HG02852 (cell line): ENCODE results near the gene MGST3.
"Not testable (repeated sequence)": the region's sequence is repeated elsewhere in the genome, so short reads cannot be mapped to it uniquely, and the experiment has no call there.

ENCODE experiments used
- ATAC-seq: cut with Tn5 transposase; IDR thresholded peaks from one replicate; pipeline ENCODE4 v1.9.1; 2021; ENCODE audit warnings: mild to moderate bottlenecking, moderate library complexity; ENCODE audit not compliant: unreplicated experiment

MGST3 gene

DNA sequence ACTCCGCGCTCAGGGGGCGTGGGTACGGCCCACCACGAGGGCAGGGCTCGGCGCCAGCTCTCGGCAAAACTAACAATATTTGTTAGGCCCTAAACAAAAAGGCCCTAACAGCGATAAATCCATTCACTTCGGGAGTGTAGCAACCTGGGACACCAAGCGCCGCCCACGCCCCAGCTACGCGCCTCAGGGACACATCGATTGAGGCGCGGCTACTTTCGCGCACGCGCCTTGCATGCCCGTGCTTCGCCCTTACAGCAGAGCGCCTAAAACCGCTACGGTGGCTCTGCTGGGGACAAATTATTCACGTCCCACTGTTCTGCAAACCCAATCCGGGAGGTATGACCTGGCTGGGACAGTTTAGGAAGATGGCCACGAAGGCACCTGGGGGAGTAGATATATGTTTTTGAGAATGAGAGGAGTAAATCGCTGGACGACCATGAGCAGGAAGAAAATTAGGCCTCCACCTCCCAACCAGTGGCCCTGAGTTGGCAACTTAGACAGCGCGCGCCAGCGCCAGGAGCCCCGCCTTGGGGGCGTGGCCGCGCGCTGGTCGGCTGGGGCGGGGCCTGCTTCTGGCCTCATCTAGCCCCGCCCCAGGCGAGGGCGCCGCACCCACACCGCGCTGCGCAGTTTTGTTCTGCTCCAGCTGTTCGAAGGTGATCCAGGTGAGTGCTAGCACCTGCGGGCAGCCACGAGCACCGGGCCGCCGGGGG is at the start of gene MGST3:
Gene MGST3 (plus strand): TSS at position 606 of the 713 bp plus-strand sequence. CDS start 18,614 bp downstream, outside the sequence.
- ATAC-seq = peak; percentile 82

DNA sequence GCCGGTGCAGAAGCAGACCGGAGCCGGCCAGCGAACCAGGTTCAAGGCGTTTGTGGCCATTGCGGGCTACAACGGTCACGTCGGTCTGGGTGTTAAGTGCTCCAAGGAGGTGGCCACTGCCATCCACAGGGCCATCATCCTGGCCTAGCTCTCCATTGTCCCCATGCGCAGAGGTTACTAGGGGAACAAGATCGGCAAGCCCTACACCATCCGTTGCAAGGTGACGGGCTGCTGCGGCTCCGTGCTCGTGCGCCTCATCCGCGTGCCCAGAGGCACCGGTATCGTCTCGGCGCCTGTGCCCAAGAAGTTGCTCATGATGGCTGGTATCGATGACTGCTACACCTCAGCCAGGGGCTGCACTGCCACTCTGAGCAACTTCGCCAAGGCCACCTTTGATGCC is 49.1 kb upstream of the MGST3 start:
- ATAC-seq = no peak

DNA sequence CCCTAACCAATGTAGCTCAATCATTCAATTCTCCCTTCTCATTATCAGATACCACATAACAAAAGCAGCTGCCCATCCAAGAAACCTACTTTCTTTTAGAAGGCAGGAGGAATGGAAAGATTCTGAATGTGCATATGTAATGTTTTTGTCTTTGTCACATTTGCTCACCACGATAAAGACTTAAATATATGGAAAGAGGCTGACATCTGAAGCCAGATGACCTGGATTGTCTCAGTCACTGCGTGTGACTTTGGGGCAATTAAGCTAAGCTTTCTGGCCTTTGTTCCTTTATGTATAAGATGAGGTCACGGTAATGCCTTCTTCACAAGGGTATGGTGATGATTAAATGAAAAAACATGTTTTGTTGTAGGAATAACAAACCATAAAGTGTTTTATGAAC is 44.6 kb upstream of the MGST3 start:
- no peak for ATAC-seq

DNA sequence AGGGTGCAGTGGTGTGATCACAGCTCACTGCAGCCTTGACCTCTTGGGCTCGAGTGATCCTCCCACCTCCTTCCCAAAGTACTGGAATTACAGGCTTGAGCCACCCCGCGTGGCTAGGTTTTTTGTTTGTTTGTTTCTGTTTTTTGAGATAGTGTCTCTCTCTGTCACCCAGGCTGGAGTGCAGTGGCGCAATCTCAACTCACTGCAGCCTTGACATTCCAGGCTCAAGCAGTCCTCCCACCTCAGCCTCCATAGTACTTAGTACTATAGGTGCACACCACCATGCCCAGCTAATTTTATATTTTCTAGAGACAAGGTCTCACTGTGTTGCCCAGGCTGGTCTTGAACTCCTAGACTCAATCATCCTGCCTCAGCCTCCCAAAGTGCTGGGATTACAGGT is 39.6 kb upstream of the MGST3 start:
- ATAC-seq = not testable (repeated sequence)

DNA sequence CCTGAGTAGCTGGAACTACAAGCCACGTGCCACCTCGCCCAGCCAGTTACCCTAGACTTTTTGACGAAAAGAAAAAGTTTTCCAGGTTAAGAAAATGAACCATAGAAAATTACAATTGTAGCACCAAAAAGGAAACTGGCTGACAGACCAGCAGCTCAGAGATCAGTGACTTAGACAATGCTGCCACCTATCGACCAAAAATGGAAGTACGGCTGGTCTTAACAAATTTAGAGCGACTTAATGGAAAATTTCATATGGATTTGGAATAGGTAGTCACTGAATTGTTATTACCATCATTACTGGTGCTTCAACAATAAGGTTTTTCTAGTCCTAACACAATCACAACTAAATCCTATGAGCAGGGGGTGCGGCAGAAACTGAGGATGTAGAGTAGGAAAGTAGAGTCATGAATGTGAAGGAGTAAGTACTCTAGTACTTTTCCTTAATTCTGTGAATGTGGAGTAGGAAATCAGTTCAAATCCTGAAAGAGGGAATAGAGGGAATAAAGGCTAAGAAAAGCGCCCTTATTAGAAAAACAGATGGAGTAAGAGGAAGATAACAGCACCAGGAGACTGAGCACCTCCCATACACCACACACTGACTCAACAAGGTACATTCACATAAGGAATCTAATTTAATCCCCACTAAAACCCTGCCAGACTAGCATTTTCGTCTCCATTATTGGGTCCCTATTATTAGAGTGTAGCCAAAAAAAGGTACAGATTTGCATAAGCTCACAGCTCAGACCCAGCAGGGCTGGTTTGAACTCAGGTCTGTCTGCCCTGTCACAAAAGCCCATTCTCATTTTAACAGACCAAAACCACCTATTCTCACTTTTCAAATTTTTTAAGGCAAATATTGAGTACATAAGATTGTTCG is 37.9 kb upstream of the MGST3 start:
- ATAC-seq = no peak

DNA sequence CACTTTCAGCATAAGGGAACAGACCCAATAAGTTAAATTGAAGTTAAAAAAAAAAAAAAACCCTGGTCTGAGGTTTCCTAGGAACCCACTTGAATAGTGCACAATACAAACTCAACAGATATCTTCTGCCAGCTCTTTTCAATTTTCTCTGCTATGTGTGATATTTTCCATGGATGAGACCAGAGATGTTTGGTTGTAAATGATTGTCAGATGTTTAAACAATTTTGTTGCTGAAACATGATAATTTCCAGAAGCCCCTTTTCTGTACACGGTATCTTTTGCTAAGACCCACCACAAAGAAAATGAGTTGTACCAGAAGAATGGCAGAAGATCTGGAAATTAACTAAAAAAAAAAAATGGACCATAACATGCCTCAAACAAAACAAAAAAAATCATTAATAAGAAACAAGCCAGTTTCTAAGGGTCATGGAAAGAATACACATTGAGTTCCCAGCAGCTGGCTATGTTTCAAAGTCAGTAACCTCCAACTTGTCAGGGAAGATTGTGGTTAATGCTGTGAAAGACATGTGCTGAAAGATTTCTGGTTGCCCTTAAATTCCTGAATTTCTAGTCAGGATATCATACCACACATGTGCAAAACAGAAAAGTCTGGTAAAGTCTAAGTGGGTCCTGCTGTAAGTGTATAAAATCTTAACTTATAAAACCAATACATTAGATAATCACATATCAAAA is 35.6 kb upstream of the MGST3 start:
- ATAC-seq = no peak

DNA sequence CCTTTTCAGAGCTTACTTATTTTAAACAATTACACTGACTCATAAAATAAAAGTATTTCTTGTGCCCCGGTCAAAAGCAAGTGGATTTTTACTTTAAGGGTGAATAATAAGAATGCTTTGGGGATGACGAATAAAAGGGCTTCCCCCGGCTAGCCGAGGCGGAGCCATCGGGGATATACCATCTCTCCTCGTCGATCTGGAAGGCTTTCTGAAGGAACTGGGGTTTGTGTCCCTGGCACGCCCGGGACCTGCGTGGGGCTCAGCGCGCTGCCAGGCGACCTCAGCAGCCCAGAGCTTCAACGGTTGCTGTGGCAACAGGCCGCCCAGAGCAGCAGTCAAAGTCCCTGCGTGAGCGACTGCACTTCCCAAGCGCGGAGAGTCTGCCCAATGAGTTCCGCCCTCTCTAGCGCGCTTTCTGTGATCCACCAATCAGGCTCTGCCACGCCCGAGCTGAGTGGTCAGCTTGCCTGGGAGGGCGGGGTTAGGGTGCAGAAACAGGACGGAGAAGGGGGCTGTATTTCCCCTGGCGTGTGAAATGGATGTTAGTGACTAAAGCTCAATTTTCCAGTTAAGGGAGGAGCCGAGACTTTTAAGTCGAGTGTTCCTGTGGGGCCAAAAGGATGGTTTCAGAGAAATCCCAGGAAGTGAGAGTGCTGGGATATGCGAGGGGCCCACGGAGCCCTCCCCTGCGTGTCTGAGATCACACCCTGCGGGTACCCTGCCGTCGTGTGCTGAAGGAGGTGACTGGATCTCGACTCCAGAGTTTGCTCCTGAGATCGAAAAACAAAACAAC is 33.0 kb upstream of the MGST3 start:
- ATAC-seq = peak; percentile 94

DNA sequence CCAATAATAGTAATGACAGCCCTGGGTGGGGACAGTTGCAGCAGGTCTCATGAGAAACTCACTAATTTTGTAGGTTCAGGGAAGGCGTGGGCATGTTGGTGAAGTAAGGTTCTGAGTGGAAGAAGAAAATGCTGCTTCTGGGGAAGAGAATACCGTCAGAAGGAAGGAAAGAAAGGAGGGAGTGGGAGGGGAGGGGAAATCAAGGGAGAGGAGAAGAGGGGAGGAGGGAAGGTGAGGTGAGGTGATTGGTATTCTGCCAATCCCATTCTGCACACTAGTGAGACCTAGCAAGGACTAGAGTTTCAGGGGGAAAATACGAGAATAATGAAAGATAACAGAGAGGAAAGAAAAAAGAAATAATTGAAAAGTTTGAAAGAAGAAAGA is 32.4 kb upstream of the MGST3 start:
- ATAC-seq = no peak

DNA sequence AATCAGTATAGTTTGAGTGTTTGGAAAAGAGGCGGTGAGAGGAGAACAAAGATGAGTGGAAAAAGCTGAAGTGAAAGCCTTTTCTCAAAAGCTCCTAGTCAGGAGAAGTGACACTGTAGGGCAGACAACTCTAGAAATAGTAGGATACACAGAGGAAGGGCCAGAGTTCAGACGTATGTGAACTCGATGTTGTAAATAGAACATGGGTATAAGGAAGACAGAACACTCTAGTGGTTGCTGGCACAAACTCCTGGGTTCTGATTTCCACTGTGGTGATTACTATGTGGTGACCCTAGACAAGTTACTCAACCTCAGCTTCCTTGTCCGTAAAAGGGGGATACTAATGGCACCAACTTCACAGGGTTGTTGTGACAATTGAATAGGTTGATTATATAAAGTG is 30.2 kb upstream of the MGST3 start:
- no peak for ATAC-seq

DNA sequence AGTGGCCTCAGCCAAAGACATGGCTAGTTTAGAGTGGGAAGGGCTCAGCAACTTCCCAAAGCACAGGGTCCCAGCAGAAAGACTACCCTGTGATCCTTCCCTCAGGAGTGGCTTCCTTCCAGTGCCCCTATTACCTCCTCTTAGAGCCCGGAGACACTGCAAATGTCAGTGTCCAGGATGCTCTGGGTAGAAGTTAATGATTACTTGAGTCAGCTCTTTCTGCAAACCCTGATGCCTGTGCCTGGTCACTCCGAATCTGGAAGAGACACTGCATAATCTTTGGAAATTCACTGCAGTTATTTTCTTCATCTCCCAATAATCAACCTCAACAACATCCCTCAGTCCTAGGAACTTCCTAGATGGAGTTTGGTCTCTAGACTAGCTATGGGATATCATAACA is 27.2 kb upstream of the MGST3 start:
- ATAC-seq = no peak

DNA sequence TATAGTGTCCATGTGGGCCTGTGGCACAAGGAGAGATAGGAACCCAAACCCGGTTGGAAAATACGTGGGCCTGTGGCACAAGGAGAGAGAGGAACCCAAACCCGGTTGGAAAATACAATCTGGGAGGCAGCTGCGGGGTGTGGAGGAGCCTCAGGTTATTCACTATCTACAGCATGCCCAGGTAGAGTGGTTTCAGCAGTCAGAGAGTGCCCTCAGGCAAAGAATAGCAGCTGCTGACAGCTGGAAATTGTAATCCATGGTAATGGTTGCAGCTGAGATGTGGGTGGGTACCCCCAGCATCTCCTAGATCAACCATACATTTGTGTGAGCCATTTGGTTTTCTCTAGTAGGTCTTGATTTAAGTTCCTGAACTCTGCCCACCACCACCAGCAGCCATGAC is 25.8 kb upstream of the MGST3 start:
- ATAC-seq = no peak

DNA sequence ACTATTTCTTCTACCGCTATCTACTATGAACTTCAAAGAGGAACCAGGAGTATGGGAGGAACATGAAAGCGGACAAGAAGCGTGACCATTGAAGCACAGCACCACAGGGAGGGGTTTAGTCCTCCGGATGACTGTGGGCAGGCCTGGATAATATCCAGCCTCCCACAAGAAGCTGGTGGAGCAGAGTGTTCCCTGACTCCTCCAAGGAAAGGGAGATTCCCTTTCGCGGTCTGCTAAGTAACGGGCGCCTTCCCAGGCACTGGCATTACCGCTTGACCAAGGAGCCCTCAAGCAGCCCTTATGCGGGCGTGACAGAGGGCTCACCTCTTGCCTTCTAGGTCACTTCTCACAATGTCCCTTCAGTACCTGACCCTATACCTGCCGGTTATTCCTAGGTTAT is 24.4 kb upstream of the MGST3 start:
- not testable (repeated sequence) for ATAC-seq

DNA sequence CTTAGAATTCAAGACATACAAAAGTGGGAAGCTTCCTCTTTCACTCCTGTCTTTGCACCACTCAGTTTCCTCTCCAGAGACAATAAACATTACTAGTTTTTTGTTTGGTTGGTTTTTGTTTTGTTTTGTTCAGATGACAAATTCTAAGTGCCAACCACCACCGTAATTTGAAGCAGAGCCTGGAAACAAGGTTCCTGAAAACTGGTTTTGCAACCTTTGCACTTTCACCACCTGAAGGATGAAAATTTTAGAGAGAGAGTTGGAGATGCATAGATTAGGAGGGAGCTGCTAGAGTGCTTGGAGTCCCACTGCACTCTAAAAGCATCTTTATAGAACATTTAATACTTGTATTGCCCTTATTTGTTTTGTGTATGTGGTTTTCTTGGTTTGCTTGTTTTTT is 20.2 kb upstream of the MGST3 start:
- no peak for ATAC-seq

DNA sequence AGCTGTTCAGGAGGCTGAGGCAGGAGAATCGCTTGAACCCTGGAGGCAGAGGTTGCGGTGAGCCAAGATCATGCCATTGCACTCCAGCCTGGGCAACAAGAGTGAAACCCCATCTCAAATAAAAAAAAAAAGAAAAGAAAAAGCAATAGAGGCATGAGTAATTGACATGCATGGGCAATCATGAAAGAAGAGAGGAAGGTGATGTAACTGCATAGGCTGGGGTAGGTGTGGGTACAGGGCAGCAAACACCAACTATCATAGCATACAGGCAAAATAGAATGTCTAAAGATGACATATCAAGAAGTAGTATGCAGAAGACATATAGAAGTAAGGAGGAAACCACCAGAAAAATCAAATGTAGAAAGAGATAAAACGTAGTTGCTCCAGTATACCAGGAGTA is 19.0 kb upstream of the MGST3 start:
- no peak for ATAC-seq

DNA sequence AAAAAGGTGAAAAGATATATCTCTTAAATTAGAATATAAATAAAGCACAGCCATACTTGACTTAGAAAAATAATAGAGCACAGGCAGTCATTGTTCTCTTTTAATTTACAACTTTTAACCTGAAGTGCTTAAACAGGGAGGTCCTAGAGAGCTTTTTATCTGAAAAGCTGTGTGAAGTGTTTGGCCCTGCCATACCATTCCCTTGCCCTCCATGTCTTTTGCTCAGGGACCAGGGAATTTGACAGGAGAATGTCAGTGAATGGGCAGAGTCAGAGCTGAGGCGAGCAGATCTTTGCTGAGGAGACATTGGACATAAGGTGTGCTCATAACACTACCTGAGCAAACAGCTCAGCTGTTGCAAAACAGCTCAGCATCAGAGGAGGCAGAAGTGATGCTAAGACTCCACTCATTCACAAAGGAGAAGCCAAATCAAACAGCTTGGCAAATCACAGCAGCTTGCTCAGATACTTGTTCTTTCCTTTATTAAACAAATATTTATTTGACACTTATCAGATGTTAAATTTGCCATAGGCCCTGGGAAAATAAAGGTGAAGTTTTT is 14.9 kb upstream of the MGST3 start:
- ATAC-seq = no peak

DNA sequence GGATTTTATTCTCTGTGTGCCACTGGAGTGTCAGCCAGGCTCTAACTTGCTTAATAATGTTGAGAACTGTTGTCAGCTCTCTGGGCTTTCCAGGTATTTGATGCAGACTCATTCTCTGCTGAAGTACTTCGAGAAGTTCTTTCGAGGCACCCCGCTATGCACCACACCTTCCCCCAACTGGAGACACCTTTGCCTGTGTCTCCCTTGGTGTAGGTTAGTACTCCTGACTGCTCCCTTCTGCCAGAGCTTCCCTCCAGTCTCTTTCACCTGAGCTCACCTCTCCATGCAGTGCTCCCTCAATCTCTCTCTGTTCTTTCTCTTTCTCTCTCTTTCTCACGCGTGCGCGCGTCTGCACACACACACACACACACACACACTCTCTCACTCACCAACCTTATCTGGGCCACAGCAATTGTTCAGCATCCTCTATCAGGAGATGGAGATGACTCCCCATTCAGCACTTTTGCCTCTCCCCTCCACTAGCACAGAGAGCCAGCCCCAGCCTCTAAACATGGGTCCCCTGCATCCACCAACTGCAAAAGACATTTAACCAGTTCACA is 14.0 kb upstream of the MGST3 start:
- ATAC-seq = no peak

DNA sequence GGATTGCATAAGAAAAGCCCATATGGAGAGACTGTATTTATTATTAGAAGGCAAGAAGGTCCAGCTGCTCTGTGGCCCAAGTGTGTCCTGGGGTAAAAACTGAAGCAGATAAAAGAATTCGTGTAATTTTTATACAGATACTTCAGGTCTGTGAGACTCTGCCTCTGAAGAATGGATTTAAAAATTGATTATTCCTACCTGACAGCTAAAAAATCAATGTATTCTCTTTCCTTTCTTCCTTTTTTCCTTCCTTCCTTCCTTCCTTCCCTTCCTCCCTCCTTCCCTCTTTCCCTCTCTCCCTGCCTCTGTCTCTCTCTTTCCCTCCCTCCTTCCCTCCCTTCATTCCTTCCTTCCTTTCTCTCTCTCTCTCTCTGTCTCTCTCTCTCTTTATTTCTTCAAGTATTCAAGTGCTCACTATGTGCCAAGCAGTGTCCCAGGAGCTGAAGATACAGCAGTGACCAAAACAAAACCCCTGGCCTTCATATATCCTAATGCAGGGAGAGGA is 11.3 kb upstream of the MGST3 start:
- ATAC-seq = no peak

DNA sequence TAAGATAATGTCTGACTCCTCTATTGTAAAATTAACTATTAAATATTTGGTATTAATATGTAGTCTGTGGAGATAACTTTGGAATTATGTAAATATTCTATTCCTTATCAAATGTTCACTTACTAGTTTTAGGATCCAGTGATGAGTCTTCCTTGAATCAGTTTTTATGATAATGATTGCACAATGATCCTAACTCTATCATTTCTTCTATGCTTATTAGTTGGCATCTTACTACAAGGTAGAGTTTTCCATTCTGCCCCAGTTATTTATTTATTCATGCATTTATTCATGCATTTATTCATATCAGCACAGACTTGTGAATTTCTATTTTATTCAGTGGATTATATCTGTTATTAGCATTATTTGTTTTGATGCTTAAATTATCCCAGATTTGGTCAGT is 7.4 kb upstream of the MGST3 start:
- ATAC-seq = no peak

DNA sequence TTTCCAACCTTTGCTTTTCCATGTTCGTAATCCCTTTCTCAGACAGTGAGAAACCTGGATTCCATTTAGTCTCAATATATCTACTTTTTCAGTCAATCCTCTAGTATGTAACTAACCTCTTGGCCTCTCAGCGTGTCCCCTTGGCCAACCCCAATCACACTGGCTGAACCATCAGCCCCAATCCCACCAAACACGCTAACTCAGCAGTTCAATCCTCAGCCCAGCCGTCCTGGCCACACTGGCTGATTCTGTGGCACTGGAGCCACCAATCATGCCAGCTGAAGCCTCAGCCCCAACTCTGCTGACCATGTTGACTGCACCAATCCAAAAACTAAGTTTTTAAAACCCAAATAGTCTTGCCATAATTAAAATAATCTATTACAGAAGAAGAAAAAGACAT is 6.6 kb upstream of the MGST3 start:
- no peak for ATAC-seq

DNA sequence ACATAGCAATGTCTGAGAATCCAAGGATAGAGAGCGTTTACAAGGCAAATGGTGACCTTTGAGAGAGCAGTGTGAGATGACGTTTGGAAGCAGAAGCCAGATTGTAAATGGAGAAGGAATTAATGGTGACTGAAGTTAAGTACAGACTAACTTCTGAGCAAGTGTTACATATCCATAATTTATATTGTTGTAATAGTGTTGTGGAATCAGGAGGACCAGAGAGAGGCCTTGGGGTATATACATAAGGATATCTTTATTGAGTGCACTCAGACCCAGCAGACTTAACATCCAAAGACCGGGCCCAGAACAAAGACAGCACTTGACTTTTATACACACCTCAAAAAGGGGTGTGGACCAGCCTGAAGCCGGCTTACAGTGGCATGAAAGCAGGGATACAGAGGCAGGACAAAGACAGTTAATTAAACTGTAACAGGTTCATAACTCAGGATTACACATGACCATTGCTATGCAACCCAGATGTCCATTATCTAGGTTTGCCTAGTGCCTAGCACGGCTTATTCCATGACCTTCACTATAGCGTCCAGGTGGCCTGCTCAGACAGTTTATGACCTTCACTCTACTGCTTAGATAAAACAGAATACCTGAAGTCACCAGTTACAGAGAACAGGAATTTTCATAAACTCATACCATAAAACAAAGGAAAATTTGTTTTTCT is 2.7 kb upstream of the MGST3 start:
- no peak for ATAC-seq
